ENCODE measurements around the gene GRIK3.
"Not testable (repeated sequence)": the region's sequence is repeated elsewhere in the genome, so short reads cannot be mapped to it uniquely, and the experiment has no call there.

Gene GRIK3

GRCh38 chr1:36934061-36934460, 100.3 kb downstream of the GRIK3 start:
- peak in 1 of 2 experiments; percentile 55 for DNase-seq

GRCh38 chr1:36927826-36928225, 106.5 kb downstream of the GRIK3 start:
- no peak for DNase-seq

DNA sequence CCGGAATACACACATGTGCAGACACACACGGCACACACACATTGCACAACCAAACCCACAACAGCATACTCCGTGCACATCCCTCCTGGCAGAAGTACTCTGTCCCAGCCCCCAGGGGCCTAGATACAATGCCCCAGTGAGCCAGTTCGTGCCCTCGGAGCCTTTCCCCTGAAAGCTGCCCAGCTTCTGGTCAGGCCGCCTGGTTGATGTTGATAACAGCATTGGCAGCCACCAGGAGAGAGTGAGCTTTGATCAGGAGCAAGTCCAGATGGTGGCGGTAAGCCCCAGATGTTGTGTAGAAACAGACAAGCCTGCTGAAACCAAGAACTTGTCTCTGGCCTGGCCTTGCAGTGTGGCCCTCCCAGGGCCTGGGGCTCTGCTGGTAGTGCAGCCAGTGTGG, 109.1 kb downstream of the GRIK3 start:
- no peak for DNase-seq

- DNase-seq, result peak in 1 of 2 experiments; percentile 45
These were observed 110.0 kb downstream of the GRIK3 start for GRCh38 chr1:36924282-36924811.

GRCh38 chr1:36922593-36923426, 111.5 kb downstream of the GRIK3 start:
- no peak for DNase-seq

DNA sequence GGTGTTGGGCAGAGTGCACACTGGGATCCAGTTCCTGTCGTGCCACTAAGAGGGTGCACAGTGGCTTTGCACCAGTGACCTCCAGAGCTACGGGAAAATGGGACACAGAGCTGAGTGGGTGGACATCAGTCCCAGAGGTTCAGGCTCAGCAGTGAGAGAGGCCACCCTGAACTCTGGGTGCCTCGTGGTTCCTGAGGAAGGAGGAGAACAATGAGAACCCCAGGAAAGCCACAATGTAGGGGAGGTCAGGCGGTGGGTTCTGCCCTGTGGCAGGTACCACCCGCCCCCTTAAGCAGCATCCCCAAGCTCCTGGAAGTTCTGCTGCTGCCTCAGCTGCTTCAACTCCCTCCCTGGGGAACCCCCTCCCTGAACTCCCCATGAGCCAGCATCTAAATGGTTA, 112.2 kb downstream of the GRIK3 start:
- no peak for DNase-seq

DNA sequence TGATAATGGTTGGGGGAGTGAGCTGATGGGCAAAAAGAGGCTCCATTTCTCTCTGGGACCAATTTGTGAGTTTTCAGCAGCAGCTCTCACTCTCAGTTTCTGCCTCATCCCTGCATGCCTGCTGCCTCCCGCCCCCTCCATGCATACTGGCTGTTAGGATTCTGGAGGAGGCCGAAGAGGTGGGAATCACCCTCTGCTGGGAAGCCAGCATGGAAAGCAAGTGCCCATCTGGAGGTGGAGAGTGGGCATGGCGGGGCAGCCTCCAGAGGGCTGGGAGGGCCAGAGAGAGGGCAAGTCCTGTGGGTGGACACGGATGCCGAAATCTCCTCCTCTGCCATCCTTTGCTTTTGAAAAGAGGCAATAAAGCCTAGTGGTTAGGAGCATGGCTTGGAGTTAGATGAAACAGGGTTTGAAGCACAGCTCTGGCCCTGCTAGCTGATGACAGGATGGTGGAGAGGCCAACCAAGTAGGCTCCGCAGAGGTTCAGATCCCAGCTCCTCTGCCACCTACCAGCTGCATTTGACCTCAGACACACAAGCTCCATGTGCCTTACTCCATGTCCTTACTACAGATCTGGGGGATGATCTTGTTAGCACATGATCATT, 113.4 kb downstream of the GRIK3 start:
- DNase-seq, result no peak

GRCh38 chr1:36920371-36920770, 113.9 kb downstream of the GRIK3 start:
- DNase-seq, result no peak

DNA sequence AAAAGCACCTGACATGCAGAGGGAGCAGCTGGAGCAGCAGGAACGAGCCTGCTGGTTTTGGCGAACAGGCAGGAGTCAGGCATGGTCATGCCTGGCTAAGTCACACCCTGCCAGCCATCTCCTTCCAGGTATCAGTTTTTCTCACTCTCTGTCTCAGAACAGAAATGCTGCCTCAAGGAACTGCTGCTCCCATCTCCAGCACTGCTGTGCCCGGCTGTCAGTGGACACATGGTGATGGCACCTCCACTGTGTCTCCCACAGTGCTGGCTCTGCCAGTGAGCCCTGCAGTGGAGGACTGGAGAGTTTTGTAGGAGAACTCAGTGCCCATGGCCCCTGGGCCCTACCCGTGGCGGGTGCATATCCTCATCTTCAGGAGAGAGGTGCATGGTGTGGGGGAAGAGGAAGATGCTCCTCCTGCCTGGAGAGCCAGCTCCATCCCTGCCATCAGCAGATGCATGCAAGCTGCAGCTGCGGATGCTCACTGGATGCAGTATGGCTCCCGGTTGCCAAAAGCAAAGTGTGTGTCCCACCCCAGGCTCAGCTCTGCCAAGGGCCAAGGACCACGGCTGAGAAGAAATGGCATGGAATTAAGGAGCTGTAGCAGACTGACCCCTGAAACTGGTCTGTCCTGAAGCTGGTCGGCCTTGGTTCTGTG, 114.7 kb downstream of the GRIK3 start:
- DNase-seq, result no peak

- no peak for DNase-seq
These were observed 115.7 kb downstream of the GRIK3 start for GRCh38 chr1:36918604-36919003.

DNA sequence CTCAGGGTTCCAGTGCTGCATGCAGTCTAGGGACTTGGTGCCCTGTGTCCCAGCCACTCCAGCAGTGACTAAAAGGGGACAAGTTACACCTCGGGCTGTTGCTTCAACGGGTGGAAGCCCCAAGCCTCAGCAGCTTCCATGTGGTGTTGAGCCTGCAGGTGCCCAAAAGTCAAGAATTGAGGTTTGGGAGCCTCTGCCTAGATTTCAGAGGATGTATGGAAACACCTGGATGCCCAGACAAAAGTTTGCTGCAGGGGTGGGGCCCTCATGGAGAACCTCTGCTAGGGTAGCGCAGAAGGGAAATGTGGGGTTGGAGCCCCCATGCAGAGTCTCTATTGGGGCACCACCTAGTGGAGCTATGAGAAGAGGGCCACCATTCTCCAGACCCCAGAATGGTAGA, 117.8 kb downstream of the GRIK3 start:
- DNase-seq, result not testable (repeated sequence)

- DNase-seq, result peak in 1 of 2 experiments; percentile 20
These were observed 120.7 kb downstream of the GRIK3 start for GRCh38 chr1:36913484-36914060.

GRCh38 chr1:36913016-36913415, 121.3 kb downstream of the GRIK3 start:
- peak in 1 of 2 experiments; percentile 61 for DNase-seq

- DNase-seq, result no peak
These were observed 121.9 kb downstream of the GRIK3 start for GRCh38 chr1:36912365-36912865.

GRCh38 chr1:36911561-36912364, 122.6 kb downstream of the GRIK3 start:
- no peak for DNase-seq

DNA sequence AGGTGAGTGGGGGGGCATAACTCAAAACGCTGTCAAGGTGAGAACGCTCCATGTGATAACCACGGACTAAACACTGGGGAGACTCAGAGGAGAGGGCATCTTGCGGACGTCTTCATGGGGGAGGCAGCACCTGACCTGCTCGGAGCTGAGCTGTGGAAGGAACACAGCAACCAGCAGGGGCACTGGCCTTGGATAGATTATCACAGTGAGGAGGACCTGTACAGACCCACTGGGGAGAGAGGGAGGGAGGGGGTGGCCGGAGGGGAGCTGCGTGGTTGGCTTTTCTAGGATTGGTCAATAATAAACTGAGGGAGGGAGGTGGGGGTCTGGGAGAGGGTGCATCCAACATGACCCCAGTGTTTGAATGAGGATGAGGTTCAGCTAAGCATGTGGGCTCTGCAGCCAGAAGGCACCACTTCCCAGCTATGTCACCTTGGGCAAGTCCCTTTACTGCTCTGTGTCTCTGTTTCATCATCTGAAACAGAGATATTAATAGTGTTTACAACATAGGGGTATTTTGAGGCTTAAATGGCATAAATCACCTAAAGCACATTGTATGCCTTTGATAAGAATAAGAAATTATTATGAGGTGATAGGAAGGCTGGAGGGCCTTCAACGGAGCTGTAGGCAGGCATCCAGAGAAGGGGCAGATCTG, 123.3 kb downstream of the GRIK3 start:
- DNase-seq, result no peak

GRCh38 chr1:36909946-36910725, 124.2 kb downstream of the GRIK3 start:
- DNase-seq, result peak in 1 of 2 experiments; percentile 65

- DNase-seq, result not testable (repeated sequence)
These were observed 125.0 kb downstream of the GRIK3 start for GRCh38 chr1:36909359-36909758.

DNA sequence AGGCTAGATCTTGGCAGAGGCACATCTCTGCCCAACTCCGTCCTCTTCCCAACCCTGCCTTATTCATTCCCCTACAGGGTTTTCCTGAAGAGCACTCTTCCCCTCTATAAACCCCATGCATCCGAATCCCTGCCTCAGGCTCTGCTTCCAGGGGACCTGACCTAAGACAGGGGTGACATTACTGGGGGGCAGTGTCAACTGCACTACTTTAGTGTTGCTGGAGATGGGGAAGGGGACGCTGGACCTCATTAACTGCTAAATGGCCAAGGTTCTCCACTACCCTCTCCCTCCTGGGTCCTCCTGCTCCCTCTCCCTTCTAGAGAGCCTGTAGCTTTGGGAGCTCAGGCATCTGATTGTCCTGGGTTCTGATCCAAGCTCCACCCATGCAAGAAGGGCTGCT, 126.2 kb downstream of the GRIK3 start:
- no peak for DNase-seq

- DNase-seq, result peak; percentile 23 to 49
These were observed 127.8 kb downstream of the GRIK3 start for GRCh38 chr1:36906555-36906954.

GRCh38 chr1:36905941-36906340, 128.4 kb downstream of the GRIK3 start:
- DNase-seq, result no peak
